ENCODE data around the gene CACNA2D1.

The CACNA2D1 gene

DNA sequence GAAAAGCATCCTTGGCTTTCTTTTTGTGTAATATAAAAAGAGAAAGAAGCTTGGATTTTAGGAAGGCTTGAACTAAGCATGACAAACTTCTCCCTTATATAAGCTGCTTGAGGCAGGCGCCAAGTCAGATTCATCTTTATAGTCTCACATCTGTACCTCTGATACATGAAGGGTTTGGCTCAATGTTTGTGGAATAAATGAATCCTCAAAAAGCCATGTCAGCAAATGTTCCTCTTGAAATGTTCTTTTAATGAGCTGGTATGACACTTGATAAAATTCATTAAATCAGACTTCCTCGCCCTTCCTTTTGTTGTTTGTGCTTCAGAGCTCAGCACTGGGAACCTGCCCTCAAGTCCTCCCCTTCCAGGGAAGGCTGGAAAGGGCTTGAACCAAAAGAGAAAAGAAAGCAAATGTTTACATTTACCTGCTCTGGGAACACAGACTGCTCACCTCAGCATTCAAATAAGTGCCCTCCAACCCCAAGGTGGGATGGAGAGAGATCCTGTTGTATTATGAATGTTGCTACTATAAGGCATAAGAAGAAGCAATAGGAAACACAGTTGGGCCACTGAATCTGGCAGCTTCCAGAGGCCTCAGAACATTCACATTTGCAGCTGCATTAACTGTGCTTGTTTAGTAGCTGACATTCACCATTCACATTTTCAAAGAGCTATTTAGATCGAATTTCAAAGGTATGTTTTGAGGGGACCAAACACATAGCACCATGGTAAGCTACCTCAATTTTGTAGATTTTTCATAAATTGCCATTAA, 212.6 kb downstream of the CACNA2D1 start:
- DNase-seq (ENCODE audit: low read depth, low spot score), result no peak

DNA sequence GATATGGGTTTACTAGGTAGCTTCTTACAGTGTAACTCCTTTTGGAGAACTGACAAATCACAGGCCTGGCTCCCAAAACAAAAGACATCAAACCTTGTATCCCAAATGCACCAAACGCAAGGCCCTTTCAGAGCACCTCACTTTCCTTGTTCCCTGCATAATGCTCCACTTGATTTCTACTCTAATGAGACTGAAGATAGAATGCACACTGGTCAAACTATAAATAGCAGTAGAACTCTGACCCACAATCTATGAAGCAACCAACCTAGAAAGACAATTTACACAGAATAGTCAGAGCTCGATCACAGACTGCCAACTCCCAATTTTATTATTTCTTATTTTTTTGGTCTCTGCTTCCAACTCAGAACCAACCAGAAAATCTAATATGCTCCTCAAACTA, 214.4 kb downstream of the CACNA2D1 start:
- no peak for DNase-seq (ENCODE audit: low read depth, low spot score)

DNA sequence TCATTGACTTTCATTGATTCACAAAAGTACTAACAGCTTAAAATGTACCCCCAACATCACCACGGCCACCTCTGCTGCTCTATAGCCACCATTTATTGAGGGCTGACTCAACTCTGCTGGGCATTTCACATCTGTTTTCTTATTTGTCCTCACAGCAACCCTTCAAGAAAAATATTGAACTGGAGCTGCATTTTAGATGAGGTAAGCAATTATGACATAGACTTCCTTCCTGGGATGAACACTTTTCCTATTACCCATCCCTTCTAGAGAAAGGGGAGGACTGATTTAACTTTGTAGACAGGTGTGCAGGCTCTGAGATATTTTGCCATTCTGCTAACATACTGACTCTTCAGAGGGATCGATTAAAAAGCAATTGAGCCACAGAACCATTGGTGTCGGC, 217.4 kb downstream of the CACNA2D1 start:
- no peak for DNase-seq (ENCODE audit: low read depth, low spot score)

DNA sequence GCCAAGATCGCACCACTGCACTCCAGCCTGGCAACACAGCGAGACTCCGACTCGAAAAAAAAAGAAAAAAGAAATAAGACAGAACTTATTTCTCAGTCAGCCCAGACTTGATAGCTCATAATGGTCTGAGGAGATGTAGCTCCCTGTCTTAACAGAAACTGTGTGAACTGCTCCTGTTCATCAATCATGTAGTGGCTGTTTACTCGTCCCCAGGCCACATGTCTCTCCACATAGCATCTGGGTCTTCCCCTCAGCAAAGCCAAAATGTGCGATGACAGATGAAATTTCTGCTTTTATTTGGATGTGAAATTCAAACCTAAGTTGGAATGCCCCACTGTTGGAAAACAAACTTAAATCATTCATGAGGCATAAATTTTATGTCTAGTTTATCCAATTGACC, 219.0 kb downstream of the CACNA2D1 start:
- no peak for DNase-seq (ENCODE audit: low read depth, low spot score)

DNA sequence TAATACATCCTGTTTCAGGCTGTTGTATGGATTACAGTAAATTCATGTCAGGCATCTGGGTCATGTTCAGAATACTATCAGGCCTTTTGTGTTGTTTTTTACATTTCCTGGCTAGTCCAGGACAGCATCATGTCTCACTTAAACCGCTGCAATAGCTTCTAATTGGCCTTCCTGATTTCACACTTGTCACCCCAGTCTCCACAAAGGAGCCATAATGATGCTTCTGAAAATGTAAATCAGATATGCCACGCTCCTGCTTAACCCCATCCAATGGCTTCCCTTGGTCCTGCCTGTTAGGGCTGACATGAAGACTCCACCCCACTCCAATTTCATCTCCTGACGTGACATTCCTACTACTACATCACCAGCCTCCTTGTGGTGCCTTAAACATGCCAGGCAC, 220.0 kb downstream of the CACNA2D1 start:
- DNase-seq (ENCODE audit: low read depth, low spot score), result no peak

DNA sequence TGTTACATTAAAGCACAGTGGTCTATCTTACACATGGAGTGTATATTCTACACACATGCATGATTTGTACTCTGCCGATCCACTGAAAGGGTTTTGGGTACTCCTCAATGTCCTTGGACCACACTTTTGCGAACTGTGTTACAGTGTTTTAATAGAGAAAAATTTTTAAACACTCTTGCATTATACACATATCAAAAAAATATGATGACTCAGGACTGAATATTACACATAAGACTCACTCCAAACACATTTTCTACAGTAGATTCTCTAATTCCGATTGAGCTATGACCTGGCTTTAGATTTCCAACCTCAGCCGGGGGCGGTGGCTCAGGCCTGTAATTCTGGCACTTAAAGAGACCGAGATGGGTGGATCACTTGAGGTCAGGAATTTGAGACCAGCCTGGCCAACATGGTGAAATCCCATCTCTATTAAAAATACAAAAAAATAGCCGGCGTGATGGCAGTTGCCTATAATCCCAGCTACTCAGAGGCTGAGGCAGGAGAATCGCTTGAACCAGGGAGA, 222.4 kb downstream of the CACNA2D1 start:
- DNase-seq (ENCODE audit: low read depth, low spot score), result no peak

DNA sequence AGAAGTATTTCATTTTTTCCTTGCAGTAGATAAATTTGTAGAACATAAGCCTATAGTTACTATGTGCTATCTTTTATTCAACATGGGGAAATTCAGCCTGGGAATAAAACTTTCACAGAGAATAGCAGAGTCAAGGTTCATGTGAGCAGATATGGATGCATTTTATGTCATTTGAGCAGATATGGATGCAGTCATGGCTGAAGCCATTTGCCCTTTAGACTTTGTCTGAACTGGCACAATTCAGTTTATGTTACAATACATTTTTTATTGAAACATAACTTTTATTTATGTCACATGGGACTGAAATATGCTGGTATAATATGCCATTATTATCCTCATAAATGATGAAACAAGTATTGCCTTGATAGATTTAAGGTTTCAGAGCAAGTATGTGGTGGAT, 231.1 kb downstream of the CACNA2D1 start:
- no peak for DNase-seq (ENCODE audit: low read depth, low spot score)

DNA sequence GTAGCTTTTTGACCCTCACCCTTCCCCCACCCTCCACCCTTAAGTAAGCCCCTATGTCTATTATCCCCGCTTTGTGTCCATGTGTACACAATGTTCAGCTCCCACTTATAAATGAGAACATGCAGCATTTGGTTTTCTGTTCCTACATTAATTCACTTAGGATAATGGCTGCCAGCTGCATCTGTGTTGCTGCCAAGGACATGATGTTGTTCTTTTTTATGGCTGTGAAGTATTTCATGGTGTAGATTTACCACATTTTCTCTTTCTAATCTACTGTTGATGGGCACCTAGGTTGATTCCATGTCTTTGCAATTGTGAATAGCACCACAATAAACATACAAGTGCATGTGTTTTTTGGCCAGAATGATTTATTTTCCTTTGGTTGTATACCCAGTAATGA, 232.2 kb downstream of the CACNA2D1 start:
- DNase-seq (ENCODE audit: low read depth, low spot score), result no peak

DNA sequence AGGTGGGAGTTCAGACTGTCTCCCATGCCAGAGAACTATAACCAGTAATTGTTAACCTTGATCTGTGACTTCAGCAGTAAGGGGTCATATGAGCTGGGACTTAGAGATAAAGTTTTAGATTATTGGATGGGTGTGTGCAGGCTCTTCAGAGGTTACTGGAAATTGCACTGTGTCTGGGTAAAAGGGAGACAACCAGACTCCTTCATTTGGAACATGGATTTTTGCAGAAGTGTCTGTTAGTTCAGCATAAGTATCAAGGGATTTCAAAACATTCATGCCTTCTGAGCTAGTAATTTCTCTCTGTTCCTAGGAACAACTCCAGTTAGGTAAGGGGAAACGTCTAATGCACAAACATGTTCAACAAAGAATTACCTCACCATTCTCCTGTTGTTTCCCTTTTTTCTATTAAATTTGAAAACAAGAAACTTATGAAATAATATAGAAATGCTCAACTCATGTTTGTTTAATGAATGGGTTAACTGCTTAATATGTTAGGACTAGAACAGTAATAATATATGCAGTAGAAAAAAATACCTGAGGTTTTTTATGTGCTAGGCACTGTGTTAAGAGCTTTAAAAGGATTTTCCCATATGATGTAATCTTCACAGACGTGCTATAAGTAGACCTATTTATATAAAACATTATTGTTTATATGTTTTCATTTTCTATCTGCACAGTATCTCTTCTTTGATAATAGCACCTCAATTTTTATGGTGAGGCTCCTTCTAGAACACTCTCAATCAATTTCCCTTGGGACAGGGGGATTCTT, 233.0 kb downstream of the CACNA2D1 start:
- DNase-seq (ENCODE audit: low read depth, low spot score), result no peak

DNA sequence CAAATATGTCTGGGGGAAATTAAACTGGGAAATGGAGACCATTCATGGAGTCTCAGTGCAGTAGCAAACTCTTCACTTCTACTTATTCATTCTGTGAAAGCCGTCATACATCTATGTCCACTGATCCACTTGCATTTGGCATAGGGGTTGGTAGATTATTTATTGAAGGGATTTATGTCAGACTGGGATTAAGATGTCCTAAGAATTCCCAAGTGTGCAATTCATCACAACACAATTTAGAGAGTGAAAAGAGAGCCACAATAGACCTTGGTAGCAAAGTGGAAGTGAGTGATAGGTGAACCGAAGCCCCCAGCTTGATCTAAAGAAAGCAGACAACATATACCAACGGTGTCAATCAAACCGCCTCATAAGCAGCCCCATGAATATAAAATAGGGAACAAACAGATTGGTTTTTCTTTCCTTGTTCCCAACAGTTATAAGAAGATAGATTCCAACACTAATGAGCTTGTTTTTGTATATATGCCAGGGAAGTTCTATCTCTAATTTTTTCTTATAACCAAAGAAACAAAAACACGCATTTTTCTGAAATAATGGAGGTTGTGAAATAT, 234.3 kb downstream of the CACNA2D1 start:
- no peak for DNase-seq (ENCODE audit: low read depth, low spot score)

DNA sequence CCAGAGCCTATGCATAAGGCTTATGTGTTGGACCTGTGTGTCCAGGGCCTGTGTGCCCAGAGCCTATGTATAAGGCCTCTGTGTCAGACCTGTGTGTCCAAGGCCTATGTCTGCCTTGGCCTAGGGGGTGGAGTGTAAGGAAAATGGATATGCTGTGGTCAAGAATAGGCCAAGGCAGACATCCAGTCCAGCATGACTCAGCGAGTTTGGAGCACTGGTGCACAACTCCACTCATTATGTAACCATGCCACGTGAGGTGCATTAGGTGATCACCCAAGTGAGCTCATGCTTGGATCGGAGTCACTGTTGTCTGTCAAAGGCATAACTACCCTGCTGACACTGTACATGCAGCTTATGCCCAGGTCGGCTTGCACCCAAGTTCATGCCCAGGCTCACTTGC, 238.9 kb downstream of the CACNA2D1 start:
- no peak for DNase-seq (ENCODE audit: low read depth, low spot score)

DNA sequence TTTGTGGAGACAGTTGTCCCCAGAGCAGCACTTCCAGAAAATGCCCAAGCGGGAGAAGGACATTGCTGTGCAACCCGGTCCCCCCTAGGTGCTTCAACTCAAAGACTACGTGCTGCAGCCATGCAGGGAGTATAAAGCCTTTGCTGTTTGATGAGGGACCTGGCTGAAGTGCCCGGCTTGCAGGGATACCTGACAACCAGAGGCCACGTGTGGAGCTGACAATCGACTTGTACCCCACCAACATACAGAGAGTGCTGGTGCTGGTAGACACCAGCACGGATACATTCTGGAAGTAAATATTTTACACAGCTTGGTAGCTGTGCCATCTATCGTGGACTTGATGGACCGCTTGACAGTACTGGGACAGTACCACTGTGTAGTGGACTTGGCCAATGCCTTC, 240.6 kb downstream of the CACNA2D1 start:
- no peak for DNase-seq (ENCODE audit: low read depth, low spot score)

DNA sequence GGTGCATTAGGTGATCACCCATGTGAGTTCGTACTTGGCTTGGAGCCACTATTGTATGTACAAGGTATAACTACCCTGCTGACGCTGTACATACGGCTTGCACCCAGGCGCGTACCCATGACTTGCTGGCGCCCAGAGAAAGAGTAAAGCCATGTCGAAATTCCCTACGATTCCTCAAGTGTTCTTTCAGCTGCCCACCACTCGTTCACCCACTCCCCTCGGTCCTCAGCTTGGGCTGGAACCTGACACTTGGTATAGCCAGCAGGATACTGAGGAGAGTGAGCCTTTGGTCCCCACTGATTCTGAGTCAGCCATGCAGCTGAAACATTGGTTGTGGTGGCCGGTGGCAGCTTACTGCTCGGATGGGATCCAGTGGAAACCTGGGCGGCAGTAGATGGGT, 241.5 kb downstream of the CACNA2D1 start:
- no peak for DNase-seq (ENCODE audit: low read depth, low spot score)

DNA sequence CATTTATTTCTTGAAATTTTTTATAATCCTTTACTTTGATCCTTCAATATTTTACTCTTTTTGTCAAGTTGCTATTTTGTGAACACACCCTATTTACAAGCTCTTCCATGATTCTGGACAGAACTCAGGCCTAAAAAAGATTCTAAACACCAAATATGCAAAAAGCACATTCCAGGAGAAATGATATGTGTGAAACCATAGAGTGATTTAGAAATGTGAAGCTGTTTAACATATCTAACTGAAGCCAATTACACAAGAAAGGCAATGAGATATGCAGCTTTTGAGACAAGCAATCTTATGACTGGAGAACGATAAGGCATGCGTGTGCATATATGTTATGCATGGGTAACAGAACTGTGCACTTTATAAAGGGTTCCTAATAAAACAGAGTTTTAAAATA, 243.0 kb downstream of the CACNA2D1 start:
- no peak for DNase-seq (ENCODE audit: low read depth, low spot score)

DNA sequence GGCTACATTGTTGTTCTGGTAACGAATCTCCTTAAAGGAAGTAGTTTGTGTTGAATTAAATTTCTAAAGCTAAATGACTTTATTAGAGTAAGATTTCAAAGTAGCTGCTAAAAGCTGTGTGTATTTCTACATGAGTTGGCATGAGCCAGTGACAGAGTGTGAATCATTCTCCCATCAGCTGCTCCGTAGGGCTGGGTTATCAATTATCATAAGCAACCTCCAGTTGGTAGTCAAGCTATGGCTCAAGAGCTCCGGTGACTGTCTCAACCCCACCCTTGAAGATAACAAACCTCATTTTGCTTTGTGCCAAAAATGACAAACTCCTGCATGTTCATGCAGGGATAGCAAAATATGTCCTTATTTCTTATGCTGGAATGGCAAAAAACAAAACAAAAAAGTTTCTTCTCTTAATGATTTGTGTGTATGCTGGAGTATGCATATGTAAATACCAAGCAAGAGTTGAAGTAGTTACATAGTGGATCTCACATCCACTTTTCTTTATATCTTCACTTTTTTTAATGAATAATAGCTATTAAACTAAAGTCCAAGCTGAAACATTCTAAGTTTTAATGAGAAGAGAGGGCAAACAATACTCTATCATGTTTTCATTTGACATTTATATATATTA, 249.4 kb downstream of the CACNA2D1 start:
- DNase-seq (ENCODE audit: low read depth, low spot score), result no peak

DNA sequence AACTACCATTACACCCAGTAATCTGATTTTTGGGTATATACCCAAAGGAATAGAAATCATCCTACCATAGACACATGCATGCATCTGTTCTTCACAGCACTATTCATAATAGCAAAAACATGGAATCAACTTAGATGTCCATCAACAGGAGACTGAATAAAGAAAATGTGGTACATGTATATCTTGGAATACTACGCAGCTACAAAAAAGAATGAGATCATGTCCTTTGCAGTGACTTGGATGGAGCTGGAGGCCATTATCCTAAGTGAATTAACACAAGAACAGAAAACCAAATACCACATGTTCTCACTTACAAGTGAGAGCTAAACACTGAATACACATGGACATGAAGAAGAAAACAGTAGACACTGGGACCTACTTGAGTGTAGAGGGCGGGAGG, 254.9 kb downstream of the CACNA2D1 start:
- no peak for DNase-seq (ENCODE audit: low read depth, low spot score)

DNA sequence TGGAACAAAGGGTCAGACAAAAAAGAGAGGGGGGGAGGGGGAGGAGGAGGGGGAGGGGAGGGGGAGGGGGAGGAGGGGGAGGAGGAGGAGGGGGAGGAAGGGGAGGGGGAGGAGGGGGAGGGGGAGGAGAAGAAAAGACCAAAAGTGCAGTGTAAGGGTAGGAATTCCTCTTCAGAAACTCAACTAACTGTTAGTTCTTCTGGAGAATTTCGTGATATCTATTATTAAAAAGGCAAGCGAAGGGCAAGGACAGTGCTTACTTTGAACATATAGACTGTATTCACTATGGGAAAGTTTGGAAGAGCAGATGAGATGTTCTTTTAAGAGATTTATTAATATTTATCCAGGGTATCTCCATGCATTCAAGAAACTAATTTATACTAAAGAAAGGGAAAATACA, 258.1 kb downstream of the CACNA2D1 start:
- DNase-seq (ENCODE audit: low read depth, low spot score), result no peak

DNA sequence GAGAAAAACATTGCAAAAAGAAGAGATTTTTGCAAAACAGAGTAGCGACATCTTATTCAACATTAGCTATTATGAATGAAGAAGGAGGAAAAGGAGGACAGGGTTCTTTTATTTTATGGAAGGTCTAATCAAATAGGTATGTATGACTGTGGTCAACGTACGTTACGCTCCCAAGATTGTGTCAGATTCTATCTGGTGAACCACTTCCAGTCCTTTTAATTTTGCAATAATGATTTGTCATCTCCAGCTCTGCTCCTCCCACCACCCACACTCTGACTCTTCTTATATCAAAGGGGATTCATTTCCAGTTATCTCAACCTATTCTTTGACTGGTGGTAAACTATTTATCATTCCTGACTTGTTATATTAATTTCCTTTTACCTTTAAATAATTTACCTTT, 259.9 kb downstream of the CACNA2D1 start:
- DNase-seq (ENCODE audit: low read depth, low spot score), result no peak

DNA sequence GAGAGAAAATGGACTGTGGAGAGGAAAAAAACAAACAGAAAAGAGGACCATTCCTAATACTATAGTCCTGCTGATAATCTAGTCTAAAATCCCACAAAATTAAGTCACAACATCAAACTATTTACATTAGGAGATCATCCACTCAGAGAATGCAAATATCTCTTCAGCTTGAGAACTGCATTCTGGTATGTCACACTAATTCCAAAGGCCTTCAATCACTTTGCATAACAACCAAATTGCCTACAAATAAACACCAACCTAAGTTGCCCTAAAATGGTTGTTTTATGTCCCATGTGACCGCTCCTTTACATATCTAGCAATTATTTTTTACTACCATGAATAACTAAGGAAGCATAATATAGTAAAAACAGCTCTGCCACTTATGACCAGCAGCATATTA, 264.3 kb downstream of the CACNA2D1 start:
- no peak for DNase-seq (ENCODE audit: low read depth, low spot score)

DNA sequence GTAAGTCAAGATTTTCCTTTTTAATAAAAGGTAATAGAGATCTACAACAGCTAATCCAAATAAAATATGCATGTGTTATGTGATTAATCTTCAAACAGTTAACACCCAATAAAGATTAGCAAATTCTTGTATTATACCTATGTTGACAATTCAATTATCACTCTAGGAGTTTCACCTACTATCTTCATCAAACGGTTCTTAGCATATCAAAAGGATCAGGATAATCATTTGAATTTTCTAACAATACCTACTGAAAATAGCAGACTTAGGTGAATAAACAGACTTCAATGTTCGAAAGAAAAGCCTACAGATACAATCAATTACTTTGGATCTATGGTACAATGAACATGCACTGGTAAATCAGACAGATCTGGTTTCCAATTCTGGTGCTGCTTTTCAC, 268.3 kb downstream of the CACNA2D1 start:
- DNase-seq (ENCODE audit: low read depth, low spot score), result no peak

DNA sequence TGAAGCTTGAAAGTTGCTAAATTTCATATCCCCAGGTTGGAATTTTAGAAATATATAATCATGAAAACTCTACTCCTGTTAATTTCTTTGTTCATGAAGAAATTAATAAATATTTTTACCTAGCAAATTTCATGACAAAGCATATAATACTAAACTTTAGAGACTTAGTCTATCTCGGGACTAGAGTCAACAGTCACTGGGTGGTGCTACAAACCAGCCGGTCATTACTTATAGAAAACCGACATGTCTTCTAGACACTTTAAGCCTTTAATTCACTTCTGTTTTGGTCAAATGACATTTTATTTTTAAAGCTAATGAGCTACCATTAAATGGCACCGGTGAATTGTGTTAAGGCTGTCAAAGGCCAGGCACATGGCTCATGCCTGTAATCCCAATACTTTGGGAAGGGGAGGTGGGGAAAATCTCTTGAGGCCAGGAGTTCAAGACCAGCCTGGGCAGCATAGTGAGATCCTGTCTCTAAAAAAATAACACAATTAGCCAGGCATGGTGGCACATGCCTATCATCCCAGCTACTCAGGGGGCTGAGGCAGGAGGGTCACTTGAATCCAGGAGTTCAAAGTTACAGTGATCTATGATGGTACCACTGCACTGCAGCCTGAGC, 270.1 kb downstream of the CACNA2D1 start:
- no peak for DNase-seq (ENCODE audit: low read depth, low spot score)

DNA sequence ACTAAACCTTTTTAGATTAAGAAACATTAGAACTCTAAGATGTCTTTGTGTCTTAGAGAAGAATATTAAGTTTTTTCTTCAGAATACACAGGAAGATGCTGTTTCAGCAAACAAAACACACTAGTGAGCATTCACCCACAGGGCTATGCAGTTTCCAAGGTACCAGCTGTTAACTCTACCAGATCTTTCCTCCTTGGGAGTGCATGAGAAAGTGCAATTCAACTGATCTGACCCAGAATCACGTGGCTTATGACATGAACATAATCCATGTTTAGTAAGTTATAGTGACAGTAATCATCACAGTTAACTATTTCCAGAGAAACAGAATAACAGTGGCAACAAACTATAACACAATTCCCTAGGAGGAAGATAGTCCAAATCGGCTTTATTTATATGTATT, 270.7 kb downstream of the CACNA2D1 start:
- no peak for DNase-seq (ENCODE audit: low read depth, low spot score)

Data from activated CD4-positive, CD25-positive, alpha-beta regulatory T cell treated with anti-CD3 and anti-CD28 coated beads, Interleukin-2, amount 50 U/mL, for 16 hours (primary cell).